DMS79 (cell line): Measurements from ENCODE around the gene MCF2L2.
"Not testable (repeated sequence)": the region's sequence is repeated elsewhere in the genome, so short reads cannot be mapped to it uniquely, and the experiment has no call there.

Experiments
- DNase-seq: peaks from one replicate; lab custom pipeline; 2025; lab: John Stamatoyannopoulos, UW

The MCF2L2 gene

DNA sequence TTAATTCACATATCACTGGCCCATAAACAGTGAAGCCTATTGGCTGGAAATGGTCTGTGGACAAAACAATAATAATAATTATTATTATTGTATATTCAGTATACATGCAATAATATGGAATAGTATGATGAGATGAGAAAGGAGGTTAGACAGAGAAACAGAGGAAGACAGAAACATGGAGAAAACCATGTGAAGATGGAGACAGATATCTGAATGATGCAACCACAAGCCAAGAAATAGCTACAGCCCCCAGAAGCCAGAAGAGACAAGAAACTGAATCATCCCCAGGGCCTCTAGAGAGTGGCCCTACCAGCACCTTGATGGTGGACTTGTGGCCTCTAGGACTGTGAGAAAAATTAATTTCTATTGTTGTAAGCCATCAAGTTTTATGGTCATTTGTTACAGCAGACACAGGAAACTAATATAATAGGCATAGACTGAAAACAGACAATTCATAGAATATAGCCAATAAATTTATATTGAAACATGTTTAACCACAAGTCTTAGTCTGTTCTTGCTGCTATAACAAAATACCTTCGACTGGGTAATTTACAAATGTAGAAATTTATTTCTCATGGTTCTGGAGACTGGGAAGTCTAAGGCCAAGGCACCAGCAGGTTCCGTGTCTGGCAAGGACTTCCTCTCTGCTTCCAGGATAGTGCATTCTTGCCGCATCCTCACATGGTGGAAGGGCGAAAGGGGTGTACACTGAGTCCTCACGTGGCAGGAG lies 31.6 kb downstream of the MCF2L2 start:
- no peak for DNase-seq

- DNase-seq = no peak
Observed at GRCh38 chr3:183394150-183394549, 34.3 kb downstream of the MCF2L2 start.

DNA sequence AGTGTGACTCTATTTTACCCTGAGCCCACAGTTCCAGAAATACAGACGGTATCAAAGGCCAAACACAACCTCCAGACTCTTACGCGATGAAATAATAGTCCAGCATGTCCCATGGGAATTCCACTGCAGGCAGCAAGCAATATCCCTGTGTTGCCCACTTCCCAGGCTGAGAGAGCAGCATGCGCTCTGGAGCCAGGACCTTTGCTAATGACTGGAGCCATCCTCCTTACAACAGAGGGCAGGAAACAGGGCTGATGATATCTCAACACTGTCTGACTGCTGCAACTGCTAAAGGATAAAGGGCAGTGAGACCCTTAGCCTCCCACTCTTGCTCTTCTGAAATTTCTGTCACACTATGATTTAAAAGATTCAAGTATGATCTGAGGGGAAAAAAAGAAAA lies 34.8 kb downstream of the MCF2L2 start:
- no peak for DNase-seq

- DNase-seq = peak; percentile 82
Observed at GRCh38 chr3:183392186-183393034, 36.0 kb downstream of the MCF2L2 start.

DNA sequence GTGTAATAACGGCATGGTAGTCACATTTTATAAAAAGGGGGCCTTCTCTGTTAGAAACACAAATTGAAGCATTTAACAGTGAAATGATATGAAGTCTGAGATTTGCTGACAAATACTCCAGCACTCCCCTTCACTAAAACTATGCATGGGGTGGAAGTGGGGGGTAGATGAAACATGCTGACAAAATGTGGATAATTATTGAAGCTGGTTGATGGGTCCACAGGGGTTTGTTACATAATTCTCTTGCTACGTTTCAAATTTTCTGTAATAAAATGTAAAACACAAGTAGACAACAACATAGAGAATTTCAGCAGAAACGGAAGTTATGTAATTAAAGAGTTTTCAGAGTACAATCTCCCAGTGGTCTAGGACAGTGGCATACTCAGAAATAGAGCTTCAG lies 37.0 kb downstream of the MCF2L2 start:
- no peak for DNase-seq

- DNase-seq = no peak
Observed at GRCh38 chr3:183390844-183391243, 37.6 kb downstream of the MCF2L2 start.

DNA sequence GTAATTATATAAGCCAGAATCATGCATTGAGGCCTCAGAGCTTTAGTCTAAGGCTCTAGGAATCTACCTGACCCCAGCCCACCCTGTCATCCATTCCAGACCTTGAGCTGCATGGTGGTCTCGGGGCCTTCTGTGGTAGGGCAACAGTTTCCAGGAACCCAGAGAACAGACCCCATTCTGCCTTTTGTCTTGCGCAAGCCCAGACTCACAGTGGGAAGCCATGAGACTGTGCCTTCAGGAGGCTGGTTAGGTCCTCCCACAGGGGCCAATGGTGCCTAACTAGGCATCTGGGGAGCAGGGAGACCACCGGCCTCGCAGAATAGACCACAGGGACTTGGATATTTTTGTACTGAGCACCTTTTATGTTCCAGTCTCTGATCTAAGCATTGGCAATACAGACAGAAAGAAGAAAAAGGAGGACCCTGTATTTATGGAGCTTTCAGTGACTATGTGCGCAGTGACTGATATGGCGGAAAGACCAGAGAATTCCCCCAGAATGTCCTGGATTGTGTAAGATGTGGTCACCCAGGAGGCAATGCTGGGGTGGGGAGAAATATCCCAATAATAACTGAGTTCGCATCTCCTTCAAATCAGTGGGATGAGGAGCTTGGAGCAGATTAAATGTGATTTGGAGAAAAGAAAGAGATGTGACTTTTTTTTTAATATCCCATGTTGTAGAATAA lies 40.1 kb downstream of the MCF2L2 start:
- no peak for DNase-seq

GRCh38 chr3:183387797-183388196 lies 40.6 kb downstream of the MCF2L2 start:
- no peak for DNase-seq

GRCh38 chr3:183386651-183387050 lies 41.8 kb downstream of the MCF2L2 start:
- DNase-seq = no peak

DNA sequence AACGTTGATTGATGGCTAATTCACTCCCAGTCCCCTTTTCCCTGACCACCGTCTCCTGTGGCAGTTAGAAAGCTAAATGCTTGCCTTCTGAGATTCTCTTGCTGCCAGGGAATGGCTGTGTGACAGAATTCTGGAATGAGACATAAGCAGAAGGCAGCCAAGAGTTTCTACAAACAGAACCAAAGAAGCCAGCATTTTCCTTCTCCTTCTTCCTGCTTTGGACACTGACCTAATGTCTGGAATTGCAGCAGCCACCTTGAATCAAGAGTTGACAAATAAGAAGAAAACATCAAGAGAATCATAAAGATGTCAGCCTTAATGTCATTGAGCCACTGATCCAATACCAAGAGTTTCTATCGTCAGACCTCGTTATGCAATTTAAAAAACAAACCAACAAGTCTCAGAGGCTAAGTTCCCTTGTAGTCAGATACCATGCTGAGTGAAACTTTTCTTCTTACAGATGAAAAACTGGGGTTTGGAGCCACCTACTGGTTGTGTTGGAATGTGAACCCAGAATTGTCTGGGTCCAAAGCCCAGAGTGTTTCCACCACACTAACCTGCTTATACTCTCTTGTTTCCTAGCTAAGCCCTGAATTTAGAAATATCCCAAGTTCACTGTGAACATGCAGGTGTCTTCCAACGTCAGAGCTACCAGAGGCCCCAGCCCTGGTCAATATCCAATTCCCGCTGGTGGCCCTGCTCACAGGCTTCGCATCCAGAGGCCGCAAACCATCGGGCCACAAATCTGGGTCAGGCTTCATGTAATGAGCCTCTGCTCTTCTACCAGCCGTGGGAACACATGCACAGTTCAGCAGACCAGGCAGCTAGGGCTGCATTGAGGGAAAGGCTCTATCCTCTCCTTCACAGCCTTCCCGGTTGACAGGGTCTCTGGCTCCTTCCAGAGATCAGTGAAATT lies 42.5 kb downstream of the MCF2L2 start:
- DNase-seq = peak; percentile 26

DNA sequence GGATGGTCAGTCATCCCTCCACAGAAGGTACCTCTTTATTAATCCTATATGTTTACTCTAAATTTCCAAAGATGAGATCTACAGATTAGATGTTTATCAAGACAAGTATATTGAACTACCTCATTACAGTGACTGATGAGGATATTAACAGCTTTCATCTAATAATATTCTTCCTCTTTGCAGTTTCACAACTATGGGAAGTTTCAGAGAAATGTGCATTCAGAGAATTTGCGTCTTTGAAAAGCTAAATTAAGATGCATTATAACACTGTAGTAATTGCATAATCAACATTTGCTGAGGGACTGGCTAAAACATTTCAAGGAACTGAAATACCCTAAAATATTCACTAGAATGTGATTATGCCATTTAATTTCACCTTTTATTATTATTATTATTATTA lies 46.7 kb downstream of the MCF2L2 start:
- no peak for DNase-seq

DNA sequence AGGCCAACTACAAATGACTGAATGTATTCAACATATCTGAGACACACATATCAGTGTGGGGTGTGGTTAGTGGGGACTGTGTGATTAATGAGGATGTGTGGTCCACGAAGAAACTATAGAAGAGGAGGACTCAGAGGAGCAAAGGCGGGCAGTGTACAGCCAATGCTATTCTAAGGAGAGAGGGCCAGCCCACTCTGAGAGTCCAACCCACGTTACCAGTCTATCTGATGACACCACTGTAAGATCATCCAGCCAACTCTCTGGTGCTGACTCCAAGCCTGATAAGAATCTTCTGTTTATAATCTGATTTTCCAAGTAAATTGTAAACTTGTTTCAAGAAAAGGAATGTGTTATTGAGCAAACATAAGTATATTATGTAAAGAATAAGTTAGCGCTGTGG lies 47.2 kb downstream of the MCF2L2 start:
- no peak for DNase-seq

DNA sequence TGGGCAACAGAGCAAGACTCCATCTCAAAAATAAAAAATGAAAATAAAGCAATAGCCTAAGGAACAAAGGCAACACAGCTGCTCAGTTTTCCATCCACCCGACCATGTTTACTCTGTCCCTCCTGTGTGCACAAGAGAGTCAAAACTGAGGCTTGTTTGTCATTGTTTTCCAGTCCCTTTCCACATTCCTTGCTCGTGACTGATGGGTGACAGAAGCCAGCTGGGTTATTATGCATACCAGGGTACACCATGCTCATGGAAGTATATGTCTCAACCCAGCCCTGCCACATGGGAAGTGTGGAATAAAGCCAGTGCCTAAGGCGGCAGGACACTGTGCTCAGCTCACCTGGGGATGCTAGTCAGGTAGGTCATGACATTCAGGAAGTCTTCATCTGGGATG lies 49.5 kb downstream of the MCF2L2 start:
- DNase-seq = no peak

GRCh38 chr3:183378545-183378944 lies 49.9 kb downstream of the MCF2L2 start:
- DNase-seq = no peak

DNA sequence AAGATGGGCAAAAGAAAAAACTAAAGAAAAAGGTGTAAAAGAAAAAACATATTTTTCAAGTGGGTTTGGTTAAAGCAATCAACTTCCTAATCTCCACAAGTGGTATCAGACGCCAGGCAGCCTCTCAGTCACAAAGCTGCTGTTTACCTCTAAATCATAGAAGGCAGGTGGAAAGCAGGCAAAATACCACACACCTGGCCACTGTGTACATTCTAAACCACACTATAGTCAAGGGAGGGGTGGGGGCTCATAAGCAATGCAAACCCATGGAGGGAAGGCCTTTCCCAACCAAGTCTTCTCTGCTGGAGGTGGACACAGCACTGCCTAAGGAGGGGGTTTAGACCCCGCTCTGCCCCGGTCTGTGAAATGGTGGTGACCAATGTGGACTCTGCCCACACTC lies 50.4 kb downstream of the MCF2L2 start:
- DNase-seq = peak; percentile 92

GRCh38 chr3:183377307-183377959 lies 51.0 kb downstream of the MCF2L2 start:
- peak; percentile 79 for DNase-seq

GRCh38 chr3:183375787-183376186 lies 52.6 kb downstream of the MCF2L2 start:
- no peak for DNase-seq

GRCh38 chr3:183375337-183375736 lies 53.1 kb downstream of the MCF2L2 start:
- DNase-seq = no peak

- no peak for DNase-seq
Observed at GRCh38 chr3:183372911-183373310, 55.5 kb downstream of the MCF2L2 start.

GRCh38 chr3:183371600-183371968 lies 56.8 kb downstream of the MCF2L2 start:
- not testable (repeated sequence) for DNase-seq

DNA sequence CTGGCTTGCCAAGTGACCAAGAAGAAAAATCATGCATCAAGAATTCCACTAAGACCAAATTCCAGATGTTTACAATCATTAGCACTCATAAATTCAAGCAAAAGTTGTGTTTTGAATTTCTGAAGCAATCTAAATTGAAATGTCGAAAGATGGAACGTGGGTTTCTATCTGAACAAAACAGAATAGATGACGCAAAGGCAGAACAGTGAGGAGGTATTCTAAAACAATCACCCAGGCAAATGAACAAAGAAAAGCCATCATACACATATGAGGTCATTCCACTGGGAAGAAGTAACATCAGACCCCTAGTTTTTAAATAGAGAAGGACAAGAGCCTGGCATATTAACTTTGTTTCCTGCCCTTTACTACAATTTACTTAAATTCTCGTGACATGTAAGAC lies 58.0 kb downstream of the MCF2L2 start:
- DNase-seq = no peak
